ENCODE measurements around the gene TNFSF4. TPM values are rescaled to one million over a fixed set of nuclear protein-coding genes. Genes with fewer than 3 reads are reported as not detected.

The TNFSF4 gene
- total and polyA plus RNA-seq, 2 of the 4 experiments (the other 2 are of a cell fraction) = 13.4 to 19.7 TPM

- no peak overlapping the region for H3K4ac ChIP-seq (ENCODE audit: low read depth, low read length)
- no peaks in the 10 kb centered on the region for H3K79me1 ChIP-seq (ENCODE audit: low read depth in 1 of 2, low read length in 2 of 2)
- H4K20me1 ChIP-seq (ENCODE audit: insufficient read depth, low read length) = no peaks in the 10 kb centered on the region
- H2BK15ac ChIP-seq (ENCODE audit: low read depth, low read length) = no peak overlapping the region
- no peak overlapping the region for H3K27ac ChIP-seq (ENCODE audit: insufficient read depth, low read length)
- WGBS, 2 experiments (ENCODE audit: extremely low coverage in 2 of 2, insufficient read length in 1 of 2) = no CpG with 5 or more reads among the region's 6 CpGs
- intact Hi-C loops (cut with micrococcal nuclease) = no loop called here
- POLR2A ChIA-PET (ENCODE audit: unreplicated experiment) = no interaction called here
- H3K27me3 ChIP-seq (ENCODE audit: control insufficient read depth, insufficient read depth, low read length) = no peaks in the 10 kb centered on the region
- no peak overlapping the region for H2AFZ ChIP-seq (replicated peaks; ENCODE audit: low read length, poor library complexity)
- no peak overlapping the region for H2AK9ac ChIP-seq (replicated peaks; ENCODE audit: low read depth, low read length, poor library complexity)
- H3K4me3 ChIP-seq (ENCODE audit: insufficient read depth, low read depth, low read length) = no peak overlapping the region
- no TSS peak for BruUV-seq (replicated peaks)
- H3K14ac ChIP-seq (replicated peaks; ENCODE audit: low read depth, low read length) = no peak overlapping the region
- no peak for DNase-seq
- in situ Hi-C loops (cut with MboI; ENCODE audit: low sequenced_read_pairs) = no loop called here
- H4K5ac ChIP-seq (ENCODE audit: low read depth, low read length) = no peak overlapping the region
- no peak overlapping the region for H3K56ac ChIP-seq (ENCODE audit: extremely low read depth, insufficient read depth, low read length)
- CTCF ChIA-PET = interaction anchor here (0.6 kb wide), 1 partner anchor 1571 kb away, joined by 3 read pairs; no protein-coding TSS in a partner anchor
- H2BK120ac ChIP-seq (ENCODE audit: low read depth, low read length) = no peak overlapping the region
- TF ChIP-seq MXI1 (IDR thresholded peaks at IDR 0.05; ENCODE audit: borderline replicate concordance, low read depth, low read length) = no peak
- no peak for TF ChIP-seq BHLHE40 (IDR thresholded peaks at IDR 0.05; ENCODE audit: low read depth, low read length)
- no peak for TF ChIP-seq CEBPB (IDR thresholded peaks at IDR 0.05; ENCODE audit: low read depth, low read length)
- TF ChIP-seq RAD21 (IDR thresholded peaks at IDR 0.05; ENCODE audit: low read length) = no peak
- no peak for TF ChIP-seq MAZ (IDR thresholded peaks at IDR 0.05; ENCODE audit: borderline replicate concordance, low read depth, low read length)
- TF ChIP-seq RCOR1 (IDR thresholded peaks at IDR 0.05; ENCODE audit: insufficient replicate concordance, low read length) = no peak
- no peak for TF ChIP-seq CHD1 (IDR thresholded peaks at IDR 0.05; ENCODE audit: low read depth, low read length)
- TF ChIP-seq SMC3 (IDR thresholded peaks at IDR 0.05; ENCODE audit: low read depth, low read length) = no peak
- TF ChIP-seq, protein P1, sequence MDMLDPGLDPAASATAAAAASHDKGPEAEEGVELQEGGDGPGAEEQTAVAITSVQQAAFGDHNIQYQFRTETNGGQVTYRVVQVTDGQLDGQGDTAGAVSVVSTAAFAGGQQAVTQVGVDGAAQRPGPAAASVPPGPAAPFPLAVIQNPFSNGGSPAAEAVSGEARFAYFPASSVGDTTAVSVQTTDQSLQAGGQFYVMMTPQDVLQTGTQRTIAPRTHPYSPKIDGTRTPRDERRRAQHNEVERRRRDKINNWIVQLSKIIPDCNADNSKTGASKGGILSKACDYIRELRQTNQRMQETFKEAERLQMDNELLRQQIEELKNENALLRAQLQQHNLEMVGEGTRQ (IDR thresholded peaks at IDR 0.05; ENCODE audit: low read depth, low read length) = no peak
- TF ChIP-seq ELK1 (IDR thresholded peaks at IDR 0.05; ENCODE audit: borderline replicate concordance, low read depth, low read length) = no peak
- no peak for TF ChIP-seq MAFK (IDR thresholded peaks at IDR 0.05; ENCODE audit: low read depth, low read length)
- no peak overlapping the region for H3K18ac ChIP-seq (ENCODE audit: low read depth, low read length)
- H4K8ac ChIP-seq (ENCODE audit: low read depth in 2 of 2, low read length in 2 of 2) = no peak overlapping the region
- no peak overlapping the region for H3K4me2 ChIP-seq (ENCODE audit: low read depth, low read length)
- no peaks in the 10 kb centered on the region for H3K4me1 ChIP-seq (ENCODE audit: control insufficient read depth, insufficient read depth, low read length)
- no peak overlapping the region for H4K91ac ChIP-seq (ENCODE audit: insufficient read depth, low read depth, low read length)
- no peak overlapping the region for H3K23ac ChIP-seq (ENCODE audit: low read depth, low read length)
- H3K9ac ChIP-seq (ENCODE audit: low read depth, low read length) = no peak overlapping the region
- H2BK5ac ChIP-seq (ENCODE audit: low read depth, low read length, poor library complexity, severe bottlenecking) = no peak overlapping the region
- H3K9me1 ChIP-seq (ENCODE audit: insufficient read depth, low read length) = no peaks in the 10 kb centered on the region
- dilution Hi-C loops (cut with HindIII; ENCODE audit: low sequenced_read_pairs, unreplicated experiment) = no loop called here
- no peak for ATAC-seq (ENCODE audit: low read depth)
- H2BK20ac ChIP-seq (ENCODE audit: low read depth, low read length) = no peak overlapping the region
- H3K36me3 ChIP-seq (ENCODE audit: control insufficient read depth, insufficient read depth, low read length) = no peaks in the 10 kb centered on the region
- peaks cover 4% of the 10 kb centered on the region; the same call in 1 of the 2 replicates for H3K9me3 ChIP-seq (ENCODE audit: control insufficient read depth, insufficient read depth, low read length)
- no peak overlapping the region for H2AK5ac ChIP-seq (ENCODE audit: low read depth, low read length)
Measured at GRCh38 chr1:173248247-173248940, 41.3 kb upstream of the TNFSF4 start.
